ENCODE measurements around the gene KCNQ1OT1. TPM values are rescaled to one million over a fixed set of nuclear protein-coding genes. Genes with fewer than 3 reads are reported as not detected.

The KCNQ1OT1 gene
- total and polyA plus RNA-seq, 9 of the 15 experiments (the other 6 are each of a cell fraction or from before 2014, with no cell fraction given) = 0.04 to 2.3 (median 0.74) TPM

DNA sequence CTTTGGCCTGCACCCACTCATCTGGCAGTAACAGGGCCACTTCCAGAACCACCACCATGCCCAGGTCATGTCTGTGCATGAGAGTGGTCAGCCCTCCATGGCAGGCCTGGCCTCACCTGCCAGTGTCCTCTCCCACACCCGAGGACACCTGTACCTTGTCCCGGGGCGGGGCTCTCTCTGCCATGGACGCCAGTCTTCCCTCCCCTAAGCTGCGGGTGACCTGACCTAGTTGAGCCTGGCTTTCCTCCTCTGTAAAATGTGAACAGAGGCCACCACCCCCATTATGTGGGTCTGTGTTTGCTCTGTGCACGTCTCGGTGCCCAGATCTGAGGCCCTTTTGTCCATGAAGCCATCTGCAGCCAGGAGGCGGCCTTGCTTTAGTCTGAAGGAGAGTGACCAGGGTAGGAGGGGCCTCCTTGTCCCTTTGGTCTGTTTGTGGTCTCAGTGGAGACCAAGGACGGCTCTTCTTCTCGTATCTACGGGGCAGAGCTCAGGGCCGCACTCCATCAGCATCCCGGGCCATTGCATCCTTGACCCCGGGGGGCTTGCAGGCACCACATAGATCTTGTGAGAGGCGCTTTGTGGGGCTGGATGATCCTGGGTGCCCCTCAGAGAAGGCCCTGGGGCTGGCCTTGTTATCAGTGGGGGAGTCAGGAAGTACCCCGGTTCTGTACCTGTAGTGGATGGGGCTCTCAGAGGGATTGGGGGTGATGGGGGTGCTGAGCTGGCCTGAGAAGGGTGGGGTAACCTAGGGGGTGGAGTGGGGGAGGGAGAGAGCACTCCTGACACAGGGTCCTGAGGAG, 133.4 kb downstream of the KCNQ1OT1 start (continued):
- TF ChIP-seq POLR3G (IDR thresholded peaks at IDR 0.05; ENCODE audit: extremely low read depth, insufficient read length, insufficient replicate concordance) (no peak), NR1H2 (CRISPR knock-in tag; IDR thresholded peaks at IDR 0.05) (no peak), ZNF217 (CRISPR knock-in tag; IDR thresholded peaks at IDR 0.05) (no peak), STAG1 (CRISPR knock-in tag; IDR thresholded peaks at IDR 0.05; ENCODE audit: borderline replicate concordance) (peak; percentile 75; the same call in 1 of the 2 replicates), CREB1 (IDR thresholded peaks at IDR 0.05) (no peak), CREB1 (CRISPR knock-in tag; IDR thresholded peaks at IDR 0.05) (no peak), ZNF407 (IDR thresholded peaks at IDR 0.05; ENCODE audit: low read depth) (no peak)
- TF ChIP-seq, protein P1, sequence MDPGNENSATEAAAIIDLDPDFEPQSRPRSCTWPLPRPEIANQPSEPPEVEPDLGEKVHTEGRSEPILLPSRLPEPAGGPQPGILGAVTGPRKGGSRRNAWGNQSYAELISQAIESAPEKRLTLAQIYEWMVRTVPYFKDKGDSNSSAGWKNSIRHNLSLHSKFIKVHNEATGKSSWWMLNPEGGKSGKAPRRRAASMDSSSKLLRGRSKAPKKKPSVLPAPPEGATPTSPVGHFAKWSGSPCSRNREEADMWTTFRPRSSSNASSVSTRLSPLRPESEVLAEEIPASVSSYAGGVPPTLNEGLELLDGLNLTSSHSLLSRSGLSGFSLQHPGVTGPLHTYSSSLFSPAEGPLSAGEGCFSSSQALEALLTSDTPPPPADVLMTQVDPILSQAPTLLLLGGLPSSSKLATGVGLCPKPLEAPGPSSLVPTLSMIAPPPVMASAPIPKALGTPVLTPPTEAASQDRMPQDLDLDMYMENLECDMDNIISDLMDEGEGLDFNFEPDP (CRISPR knock-in tag; IDR thresholded peaks at IDR 0.05) = no peak
